ENCODE data around the gene HOXD10.

HOXD10 gene

DNA sequence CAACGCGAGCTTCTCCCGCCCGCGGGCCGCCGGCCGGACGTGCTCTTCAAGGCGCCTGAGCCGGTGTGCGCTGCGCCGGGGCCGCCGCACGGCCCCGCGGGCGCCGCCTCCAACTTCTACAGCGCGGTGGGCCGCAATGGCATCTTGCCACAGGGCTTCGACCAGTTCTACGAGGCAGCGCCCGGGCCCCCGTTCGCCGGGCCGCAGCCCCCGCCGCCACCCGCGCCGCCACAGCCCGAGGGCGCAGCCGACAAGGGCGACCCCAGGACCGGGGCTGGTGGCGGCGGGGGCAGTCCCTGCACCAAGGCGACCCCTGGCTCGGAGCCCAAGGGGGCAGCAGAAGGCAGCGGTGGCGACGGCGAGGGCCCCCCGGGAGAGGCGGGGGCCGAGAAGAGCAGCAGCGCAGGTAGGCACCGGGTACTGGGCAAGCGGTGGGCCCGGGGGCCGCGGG, 8.8 kb upstream of the HOXD10 start:
- no peak for DNase-seq (ENCODE audit: low read depth, low spot score)

DNA sequence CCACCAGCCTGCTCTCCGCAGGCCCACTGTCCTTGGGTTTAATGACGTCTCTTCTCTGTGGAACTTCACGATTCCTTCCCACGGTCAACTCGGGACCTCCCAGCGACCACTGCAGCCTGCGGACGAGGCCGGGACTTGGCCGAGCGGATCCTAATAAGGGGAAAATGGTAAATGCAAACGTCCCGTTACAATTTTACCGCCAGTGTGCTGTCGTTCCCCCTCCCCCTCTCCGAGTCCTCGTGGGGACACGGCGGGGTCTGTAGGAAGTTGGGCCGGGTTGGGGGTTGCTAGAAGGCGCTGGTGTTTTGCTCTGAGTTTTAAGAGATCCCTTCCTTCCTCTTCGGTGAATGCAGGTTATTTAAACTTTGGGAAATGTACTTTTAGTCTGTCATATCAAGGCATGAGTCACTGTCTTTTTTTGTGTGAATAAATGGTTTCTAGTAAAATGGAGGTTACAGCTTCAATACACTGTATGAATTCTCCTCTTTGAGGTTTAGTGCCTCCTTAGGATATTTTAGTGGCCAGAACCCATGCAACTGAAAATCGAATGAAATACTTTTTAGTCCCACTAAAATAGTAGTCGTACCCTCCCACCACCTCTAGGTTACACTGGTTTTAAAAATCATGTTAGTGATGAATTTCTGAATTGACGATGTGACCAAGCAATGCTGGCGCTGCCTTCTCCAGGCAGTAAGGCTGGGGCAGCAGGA, 7.2 kb upstream of the HOXD10 start:
- no peak for DNase-seq (ENCODE audit: low read depth, low spot score)

DNA sequence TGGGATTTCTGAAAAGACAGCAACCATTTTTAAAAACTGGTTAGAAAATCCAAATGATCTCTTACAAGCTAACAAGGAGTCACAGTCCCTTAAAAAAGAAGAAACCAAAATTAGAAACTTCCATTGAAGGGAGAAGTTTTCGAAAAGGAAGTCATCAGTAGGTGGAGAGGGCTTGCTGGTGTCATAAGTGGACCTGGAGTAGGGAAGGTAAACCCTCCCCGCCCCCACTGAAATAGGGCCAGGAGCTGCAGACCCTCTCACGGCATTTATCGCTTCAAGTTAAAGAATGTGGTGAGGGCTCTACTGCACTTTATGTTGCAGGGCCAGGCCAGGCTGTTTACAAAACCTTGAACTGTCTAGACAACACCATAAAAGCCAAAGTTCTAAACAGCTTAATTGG, 6.6 kb upstream of the HOXD10 start:
- DNase-seq (ENCODE audit: low read depth, low spot score) = no peak

DNA sequence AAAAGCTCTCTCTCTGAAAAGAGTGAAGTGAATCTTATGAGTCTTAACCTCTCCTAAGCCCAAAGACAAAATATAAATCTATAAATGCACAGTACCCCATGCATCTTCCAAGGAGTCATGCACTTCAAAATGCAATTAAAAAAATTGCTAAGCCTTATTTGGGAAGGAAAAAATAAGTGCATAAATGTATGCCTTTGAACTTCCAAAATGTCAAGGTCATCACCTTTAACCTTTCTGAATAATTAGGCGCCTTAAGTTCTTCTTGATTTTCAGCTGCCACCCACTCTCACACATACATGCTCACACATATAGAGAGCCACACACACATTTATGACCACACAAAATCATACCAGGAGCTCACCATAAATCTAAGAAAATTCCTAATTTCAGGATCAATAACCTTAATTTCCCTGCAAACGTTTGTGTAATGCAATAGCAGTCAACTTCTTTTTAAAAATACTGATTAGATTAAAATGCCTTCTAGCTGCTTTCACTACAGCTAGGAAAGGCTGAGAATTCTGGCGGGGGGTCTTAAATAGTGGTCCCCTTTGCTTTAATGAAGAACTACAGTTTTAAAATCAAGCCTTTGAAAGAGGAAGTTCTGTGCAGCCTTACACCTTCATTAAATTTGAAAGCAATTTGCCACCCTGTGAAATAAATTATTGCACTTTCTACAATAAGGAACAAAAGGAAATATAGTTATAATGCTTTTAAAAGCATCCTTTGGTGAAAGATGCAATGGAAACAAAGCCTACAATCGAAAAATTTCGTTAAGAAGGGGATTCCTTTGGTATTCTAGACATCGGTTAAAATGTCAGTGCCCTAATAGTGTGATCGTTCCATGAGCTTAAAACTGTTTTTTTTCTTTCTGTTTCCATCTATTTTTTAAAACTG, 5.9 kb upstream of the HOXD10 start:
- DNase-seq (ENCODE audit: low read depth, low spot score) = no peak

DNA sequence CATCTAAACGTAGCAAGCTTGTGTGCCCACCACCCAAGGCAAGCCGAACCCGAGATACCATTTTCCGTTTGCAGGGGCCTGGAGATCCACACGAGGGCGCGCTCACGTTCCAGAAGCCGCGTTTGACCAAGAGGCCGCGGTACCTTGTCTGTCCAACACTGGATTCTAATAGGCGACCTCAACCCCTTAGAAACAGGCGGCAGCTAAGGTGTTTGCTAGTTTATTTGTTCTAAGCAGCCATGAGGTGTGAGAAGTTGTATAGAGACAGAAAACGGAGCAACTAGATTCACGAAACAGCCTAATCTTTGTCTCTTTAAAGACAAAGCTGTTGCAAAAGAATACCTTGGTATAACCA, 5.3 kb upstream of the HOXD10 start:
- DNase-seq (ENCODE audit: low read depth, low spot score) = no peak

DNA sequence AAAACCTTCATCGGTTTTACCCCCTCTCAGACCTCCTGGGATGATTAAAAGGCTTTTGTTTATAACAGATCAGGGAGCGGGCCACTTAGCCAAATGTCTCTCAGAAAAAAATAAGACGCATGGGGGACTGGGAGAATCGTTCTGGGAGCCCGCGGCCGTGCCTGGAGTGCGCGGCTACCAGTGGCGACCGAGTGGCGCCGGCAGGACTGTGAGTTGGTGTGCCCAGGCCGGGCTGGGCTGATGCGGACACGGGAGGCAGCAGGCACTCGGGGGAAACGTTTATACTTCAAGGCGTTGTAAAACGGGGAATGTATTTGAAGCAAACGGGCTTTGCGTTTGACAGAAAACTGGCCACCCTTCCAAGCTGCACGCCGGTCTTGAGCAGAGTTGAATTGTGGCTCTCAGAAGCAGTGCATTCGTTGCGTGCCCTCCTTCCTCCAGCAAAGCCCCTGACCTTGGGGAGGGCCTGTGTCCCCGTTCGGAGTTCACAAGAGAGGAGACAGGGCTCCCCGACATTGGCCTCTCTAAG, 4.7 kb upstream of the HOXD10 start:
- DNase-seq (ENCODE audit: low read depth, low spot score) = no peak

DNA sequence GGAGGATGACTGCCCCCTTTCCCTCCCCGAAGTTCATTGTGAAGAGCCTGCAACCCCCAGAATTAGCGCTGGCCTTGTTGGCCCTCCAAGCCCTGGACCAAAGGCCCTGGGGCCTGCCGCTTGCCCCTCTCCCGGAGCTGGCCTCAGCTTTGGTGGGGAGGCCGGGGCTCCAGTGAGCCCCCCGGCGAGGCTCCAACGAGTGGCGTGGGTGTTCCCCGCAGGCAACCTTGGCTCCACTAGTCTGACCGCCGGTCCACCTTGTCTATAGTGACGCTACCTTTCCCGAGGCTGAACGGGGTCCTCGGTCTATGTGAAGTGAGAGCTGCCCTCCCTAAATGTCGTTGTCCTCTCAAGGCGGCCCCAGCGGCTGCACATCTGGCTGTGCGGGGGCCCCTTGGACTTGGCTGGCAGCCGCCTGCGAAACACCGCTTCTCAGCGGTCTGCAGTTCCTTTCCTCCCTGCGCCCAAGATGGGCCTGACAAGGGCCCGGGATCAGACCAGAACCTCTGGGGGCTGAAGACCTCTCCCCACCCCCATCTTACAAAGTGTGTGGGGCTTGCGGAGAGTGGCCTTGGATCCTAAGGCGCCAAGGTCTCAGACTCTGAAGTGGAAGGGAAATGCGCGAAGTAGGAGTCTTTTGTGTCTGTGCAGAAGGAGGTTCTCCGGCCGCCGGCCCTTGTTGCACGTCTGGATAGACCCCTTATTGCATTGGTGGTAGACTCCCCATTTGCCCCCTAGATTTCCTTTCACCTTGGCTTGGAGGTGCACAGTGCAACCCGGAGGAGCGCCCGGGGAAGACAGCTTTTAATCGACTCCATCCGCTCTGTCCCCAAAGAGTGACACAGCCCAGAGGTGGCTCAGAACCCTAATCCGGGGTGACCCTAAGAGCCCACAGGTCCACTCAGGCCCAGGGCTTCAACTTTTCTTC, 3.9 kb upstream of the HOXD10 start:
- no peak for DNase-seq (ENCODE audit: low read depth, low spot score)

DNA sequence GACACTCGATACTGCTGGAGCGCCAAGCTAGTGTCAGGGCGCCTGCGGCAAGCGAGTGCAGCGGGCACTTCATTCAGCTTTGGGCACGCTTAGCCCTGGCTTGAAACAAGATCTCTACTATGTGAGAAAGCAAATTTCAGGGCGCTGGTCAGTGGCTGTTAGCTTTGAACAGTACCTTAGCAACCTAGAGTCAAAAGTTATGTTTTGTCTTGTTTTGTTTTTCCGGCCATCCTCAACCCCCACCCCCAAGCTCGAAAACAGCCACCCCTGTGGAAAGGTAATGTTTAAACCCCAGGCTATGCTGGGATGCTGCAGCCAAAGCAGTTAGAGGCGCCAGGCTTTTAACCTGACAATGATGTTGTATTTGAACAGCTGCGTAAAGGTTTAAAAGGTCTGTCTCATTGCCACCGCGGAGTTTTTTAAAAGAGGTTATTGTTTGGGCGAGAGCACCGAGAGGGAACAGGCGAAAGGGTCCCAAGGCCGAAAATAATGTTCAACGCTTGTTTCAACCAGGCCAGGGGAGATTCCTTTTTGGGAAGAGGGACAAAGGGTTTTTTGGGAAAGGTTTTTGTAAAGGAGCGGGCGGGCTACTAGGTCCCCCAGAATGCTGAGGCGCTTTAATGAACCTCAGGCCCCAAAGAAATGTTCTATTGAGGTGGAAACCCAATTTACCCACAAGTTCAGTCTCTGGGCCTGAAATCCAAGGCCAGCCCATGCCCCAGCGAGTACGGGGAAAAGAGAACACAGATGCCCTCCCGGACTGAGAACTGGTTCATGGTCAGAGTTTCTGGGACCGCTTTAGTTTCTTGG, 2.3 kb upstream of the HOXD10 start:
- DNase-seq (ENCODE audit: low read depth, low spot score) = no peak

DNA sequence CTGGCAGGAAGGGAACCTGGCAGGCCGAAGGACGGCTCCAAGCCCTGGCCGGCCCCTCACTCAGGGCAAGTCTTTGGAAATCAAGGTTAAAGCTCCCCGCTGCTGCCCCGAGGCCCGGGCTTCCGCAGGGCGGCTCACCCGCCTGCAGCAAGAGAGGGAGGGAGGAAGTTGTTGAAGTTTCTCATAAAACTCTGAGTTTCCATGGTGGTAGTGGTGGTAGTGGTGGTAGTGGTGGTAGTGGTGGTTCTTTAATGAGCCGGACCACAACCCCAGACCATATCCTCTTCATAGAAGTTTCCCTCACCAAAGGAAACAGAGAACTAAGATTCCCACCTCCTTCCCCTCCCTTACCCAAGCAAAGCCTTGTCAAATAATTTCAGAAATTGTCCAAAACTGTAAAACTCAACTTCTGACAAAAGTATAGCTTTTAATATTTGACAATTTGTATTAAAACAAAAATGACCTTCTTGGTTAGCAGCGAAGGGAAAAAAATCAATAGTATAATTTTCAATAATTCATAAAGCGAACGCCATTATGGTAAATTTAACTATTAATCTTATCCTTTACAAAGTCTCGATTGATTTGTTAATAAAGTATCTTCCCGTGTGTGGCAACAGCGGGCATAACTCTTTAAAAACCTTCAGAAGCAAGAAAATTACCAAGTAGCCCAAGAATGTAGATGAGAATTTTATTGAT, 1.5 kb upstream of the HOXD10 start:
- DNase-seq (ENCODE audit: low read depth, low spot score) = no peak

DNA sequence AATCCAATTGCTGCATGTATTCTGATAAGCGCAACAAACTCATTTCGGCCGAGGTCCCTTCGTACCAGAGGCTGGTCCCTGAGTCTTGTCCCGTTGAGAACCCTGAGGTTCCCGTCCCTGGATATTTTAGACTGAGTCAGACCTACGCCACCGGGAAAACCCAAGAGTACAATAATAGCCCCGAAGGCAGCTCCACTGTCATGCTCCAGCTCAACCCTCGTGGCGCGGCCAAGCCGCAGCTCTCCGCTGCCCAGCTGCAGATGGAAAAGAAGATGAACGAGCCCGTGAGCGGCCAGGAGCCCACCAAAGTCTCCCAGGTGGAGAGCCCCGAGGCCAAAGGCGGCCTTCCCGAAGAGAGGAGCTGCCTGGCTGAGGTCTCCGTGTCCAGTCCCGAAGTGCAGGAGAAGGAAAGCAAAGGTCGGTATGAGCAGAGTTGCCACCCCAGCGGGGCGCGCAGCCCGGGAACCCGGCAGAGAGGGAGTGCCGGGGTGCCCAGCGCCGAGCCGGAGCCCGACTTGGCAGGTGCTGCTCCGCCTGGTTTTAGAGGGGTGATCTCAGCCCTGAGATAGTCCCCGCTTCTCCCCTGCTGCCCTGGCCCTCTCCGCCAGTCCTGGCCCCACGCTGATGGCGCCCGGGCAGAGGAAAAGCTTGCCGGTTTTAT, 714 bp downstream of the HOXD10 start:
- no peak for DNase-seq (ENCODE audit: low read depth, low spot score)

DNA sequence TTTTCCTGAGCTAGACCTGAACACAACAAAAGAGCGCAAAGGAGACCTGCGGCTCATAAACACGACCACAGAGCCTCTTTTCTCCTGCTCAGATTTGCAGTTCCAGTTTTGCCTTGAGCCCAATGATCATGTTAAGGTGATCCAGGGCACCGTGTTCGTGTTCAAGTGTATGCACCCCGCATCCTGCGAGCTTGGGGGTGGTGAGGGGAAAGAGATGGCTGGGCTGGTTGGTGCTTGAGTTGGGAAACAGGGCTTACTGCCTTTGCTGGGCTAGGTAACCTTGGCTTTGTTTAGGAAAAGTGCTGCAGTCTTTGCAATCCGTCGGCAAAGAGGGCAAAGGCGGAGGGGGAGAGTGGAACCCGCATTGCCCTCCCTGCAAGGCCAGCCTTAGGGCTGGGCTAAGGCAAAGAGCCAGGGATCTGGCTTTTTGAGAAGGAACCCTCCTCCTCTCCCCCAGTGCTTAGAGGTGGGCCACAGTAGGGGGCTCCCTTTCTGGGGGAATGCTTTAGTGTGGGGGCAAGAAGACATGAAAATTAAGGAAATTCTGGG, 1.3 kb downstream of the HOXD10 start:
- no peak for DNase-seq (ENCODE audit: low read depth, low spot score)

DNA sequence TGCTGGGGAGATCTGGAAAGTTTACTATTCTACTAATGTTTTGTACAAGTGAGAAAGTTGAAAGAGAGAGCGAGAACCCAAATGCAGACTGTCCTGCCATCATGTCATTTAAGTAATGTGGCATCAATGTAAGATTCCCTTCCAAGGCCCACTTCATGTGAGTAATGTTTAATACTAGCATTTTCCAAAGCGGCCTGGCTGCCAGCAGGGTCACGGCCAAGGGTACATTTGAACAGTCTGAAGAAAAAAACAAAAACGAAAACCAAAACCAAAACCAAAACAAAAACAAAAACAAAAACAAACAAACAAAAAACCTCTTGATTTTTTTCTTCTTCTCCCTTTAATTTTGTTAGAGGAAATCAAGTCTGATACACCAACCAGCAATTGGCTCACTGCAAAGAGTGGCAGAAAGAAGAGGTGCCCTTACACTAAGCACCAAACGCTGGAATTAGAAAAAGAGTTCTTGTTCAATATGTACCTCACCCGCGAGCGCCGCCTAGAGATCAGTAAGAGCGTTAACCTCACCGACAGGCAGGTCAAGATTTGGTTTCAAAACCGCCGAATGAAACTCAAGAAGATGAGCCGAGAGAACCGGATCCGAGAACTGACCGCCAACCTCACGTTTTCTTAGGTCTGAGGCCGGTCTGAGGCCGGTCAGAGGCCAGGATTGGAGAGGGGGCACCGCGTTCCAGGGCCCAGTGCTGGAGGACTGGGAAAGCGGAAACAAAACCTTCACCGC, 2.2 kb downstream of the HOXD10 start:
- DNase-seq (ENCODE audit: low read depth, low spot score) = no peak

DNA sequence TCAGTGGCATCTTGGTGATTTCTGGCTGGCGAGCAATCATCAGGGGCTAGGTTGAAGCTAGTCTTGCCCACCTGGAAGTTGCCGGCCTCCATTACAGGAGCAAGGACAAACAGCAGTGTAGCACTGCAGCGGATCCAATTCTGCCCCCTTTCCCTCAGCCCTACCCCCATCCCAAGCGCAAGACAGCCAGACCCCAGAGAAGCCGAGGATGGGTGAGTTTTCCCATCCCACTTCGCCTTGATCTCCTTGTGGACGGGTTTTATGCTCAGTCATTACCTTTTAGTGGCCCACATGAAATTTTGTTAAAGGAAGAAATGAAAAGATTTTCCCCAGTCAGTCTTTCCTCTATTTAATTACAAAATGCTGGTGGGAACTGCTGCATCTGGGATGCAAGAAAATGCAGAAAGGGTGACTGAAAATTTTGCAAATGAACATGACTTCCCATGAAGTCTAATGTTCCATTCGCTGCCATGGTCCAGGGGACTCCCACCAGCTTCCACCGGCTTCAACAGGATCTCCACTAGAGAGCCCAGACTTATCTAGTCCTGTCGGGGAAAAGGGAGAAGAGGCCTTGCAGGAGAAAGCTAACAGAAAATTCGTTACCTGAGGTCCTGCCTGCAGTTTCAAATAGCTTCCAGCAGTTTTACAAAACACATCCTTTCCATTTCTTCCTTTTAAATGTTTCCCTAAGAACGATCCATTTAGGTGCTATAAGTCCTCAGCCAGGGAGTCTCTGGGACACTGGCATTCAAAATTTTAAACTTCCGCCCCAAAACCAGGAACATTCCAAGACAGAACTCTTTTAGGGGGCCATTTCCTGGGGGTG, 4.0 kb downstream of the HOXD10 start:
- no peak for DNase-seq (ENCODE audit: low read depth, low spot score)

DNA sequence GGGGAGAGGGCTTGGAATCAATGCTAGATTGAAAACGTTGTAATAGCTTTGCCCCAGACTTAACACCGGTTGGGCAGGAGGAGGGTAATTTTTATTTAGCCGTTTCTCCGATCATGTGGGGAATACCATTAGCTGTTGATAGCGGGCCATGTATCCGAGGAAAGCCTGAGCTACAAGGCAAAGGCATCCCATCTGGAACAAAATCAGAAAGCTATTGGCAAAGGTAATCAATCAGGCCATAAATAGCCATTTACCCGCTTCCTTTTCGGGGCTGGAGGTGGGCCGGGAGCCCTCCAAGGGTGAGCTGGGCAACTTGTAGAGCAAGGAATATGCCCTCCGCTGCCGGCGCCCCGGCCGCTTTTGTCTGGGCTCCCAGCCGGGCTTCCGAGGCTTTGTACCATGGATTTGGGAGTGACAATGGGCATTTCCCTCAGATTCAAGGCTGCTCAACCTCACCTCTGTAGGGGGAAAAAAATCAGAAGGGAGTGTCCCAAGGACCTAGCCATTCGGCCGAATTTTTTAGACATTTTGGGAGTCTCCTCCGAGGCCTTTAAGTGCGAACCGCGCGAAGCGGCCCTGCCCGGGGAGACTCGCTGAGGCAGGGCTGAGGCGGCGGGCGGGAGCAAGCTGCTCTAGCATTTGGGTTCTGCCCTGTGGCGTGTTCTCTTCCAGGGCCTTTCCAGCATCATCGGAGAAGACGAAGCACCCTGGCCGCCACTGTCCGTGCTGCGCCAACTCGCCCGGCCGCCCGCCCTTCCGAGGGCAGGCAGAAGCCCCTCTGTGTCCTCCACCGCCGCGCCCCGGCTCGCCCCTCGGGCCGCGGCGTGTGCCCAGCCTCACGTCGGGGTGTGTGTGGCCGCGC, 4.8 kb downstream of the HOXD10 start:
- DNase-seq (ENCODE audit: low read depth, low spot score) = no peak

DNA sequence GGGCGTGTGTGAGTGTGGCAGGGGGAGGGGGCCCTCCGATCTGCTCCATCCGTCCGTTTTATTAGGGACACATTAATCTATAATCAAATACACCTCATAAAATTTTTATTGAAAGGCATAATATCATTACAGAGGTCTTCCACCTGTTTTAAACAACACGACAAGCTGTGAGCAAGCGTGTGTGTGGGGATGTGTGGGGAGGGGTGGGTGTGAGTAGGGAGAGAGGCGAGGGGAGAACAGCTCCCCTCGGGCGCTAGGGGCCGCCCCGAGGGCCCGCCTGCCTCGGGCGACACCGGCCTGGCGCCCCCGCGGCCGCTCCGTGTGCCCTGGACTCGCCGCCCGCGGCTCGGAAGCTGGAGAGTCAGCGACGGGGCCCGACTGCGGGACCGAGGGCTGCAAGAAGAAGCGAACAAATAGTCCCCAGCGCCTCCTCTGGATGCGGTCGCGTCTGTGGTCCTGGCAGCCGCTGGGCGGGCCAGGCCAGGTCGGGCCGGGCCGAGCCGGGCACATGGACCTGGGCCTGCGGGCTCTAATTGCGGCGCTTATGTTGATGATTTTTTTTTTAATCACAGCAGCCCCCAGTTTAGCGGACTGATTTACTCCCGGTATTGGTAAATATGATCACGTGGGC, 5.6 kb downstream of the HOXD10 start:
- no peak for DNase-seq (ENCODE audit: low read depth, low spot score)

DNA sequence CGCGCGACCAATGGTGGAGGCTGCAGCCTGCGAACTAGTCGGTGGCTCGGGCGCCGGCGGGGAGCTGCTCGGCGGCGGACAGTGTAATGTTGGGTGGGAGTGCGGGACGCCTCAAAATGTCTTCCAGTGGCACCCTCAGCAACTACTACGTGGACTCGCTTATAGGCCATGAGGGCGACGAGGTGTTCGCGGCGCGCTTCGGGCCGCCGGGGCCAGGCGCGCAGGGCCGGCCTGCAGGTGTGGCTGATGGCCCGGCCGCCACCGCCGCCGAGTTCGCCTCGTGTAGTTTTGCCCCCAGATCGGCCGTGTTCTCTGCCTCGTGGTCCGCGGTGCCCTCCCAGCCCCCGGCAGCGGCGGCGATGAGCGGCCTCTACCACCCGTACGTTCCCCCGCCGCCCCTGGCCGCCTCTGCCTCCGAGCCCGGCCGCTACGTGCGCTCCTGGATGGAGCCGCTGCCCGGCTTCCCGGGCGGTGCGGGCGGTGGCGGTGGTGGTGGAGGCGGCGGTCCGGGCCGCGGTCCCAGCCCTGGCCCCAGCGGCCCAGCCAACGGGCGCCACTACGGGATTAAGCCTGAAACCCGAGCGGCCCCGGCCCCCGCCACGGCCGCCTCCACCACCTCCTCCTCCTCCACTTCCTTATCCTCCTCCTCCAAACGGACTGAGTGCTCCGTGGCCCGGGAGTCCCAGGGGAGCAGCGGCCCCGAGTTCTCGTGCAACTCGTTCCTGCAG, 6.3 kb downstream of the HOXD10 start, which contains the start of gene HOXD9:
Gene HOXD9, plus strand, starts transcription at position 37 of the 728 bp plus-strand sequence. Its CDS starts 50 bp downstream, at position 87.
- DNase-seq (ENCODE audit: low read depth, low spot score) = no peak

All from activated naive CD8-positive, alpha-beta T cell treated with anti-CD3 and anti-CD28 coated beads, Interleukin-2, amount 50 U/mL, for 16 hours (primary cell).